ENCODE data around the gene RAB40A.

- no peak for TF ChIP-seq POLR2A (IDR thresholded peaks at IDR 0.05)
- TF ChIP-seq CTCF (IDR thresholded peaks at IDR 0.05 in 4 of 5, conservative IDR thresholded peaks at IDR 0.05 in 1 of 5): no peak
Measured at GRCh38 chrX:103510031-103510430, 9.3 kb downstream of the RAB40A start.

Data from gastrocnemius medialis (tissue), 4 donors.